ENCODE data around the gene PRR20E. TPM values are rescaled to one million over a fixed set of nuclear protein-coding genes. Genes with fewer than 3 reads are reported as not detected.
"Not testable (repeated sequence)": the region's sequence is repeated elsewhere in the genome, so short reads cannot be mapped to it uniquely, and the experiment has no call there.

The PRR20E gene
- not detected in 2 replicates for total RNA-seq

GRCh38 chr13:57166897-57167296 is at the start of gene PRR20E:
PRR20E (plus strand) TSS chr13:57167197; CDS start chr13:57167584, 387 bp downstream.
- not testable (repeated sequence) for DNase-seq (ENCODE audit: extremely low read depth, low read depth, low spot score)

- no peak for DNase-seq (ENCODE audit: extremely low read depth, low read depth, low spot score)
Measured at GRCh38 chr13:57123681-57124080, 43.3 kb upstream of the PRR20E start.

- DNase-seq (ENCODE audit: extremely low read depth, low read depth, low spot score) = no peak
Measured at GRCh38 chr13:57128909-57129308, 38.1 kb upstream of the PRR20E start.

- DNase-seq (ENCODE audit: extremely low read depth, low read depth, low spot score) = no peak
Measured at GRCh38 chr13:57136093-57136492, 30.9 kb upstream of the PRR20E start.

GRCh38 chr13:57137585-57137984 is 29.4 kb upstream of the PRR20E start:
- no peak for DNase-seq (ENCODE audit: extremely low read depth, low read depth, low spot score)

GRCh38 chr13:57138988-57139387 is 28.0 kb upstream of the PRR20E start:
- DNase-seq (ENCODE audit: extremely low read depth, low read depth, low spot score) = no peak

GRCh38 chr13:57139781-57140180 is 27.2 kb upstream of the PRR20E start:
- DNase-seq (ENCODE audit: extremely low read depth, low read depth, low spot score) = not testable (repeated sequence)

GRCh38 chr13:57140235-57140968 is 26.6 kb upstream of the PRR20E start, which contains the start of gene PRR20A:
PRR20A (plus strand) TSS chr13:57140918; CDS start chr13:57141305, 387 bp downstream.
- DNase-seq (ENCODE audit: extremely low read depth, low read depth, low spot score) = not testable (repeated sequence)

- not testable (repeated sequence) for DNase-seq (ENCODE audit: extremely low read depth, low read depth, low spot score)
Measured at GRCh38 chr13:57147188-57147587, 19.8 kb upstream of the PRR20E start, which contains the start of gene PRR20B. PRR20B (plus strand) TSS chr13:57147488; CDS start chr13:57147875, 387 bp downstream.

GRCh38 chr13:57148106-57148505 is 18.9 kb upstream of the PRR20E start:
- DNase-seq (ENCODE audit: extremely low read depth, low read depth, low spot score) = not testable (repeated sequence)

- DNase-seq (ENCODE audit: extremely low read depth, low read depth, low spot score) = not testable (repeated sequence)
Measured at GRCh38 chr13:57153761-57154160, 13.2 kb upstream of the PRR20E start, which contains the start of gene PRR20C. PRR20C (plus strand) TSS chr13:57154061; CDS start chr13:57154448, 387 bp downstream.

GRCh38 chr13:57160332-57160731 is 6.7 kb upstream of the PRR20E start, which contains the start of gene PRR20D:
PRR20D (plus strand) TSS chr13:57160632; CDS start chr13:57161019, 387 bp downstream.
- not testable (repeated sequence) for DNase-seq (ENCODE audit: extremely low read depth, low read depth, low spot score)

GRCh38 chr13:57191667-57192066 is 24.7 kb downstream of the PRR20E start:
- DNase-seq (ENCODE audit: extremely low read depth, low read depth, low spot score) = no peak

GRCh38 chr13:57212989-57213388 is 46.0 kb downstream of the PRR20E start:
- DNase-seq (ENCODE audit: extremely low read depth, low read depth, low spot score) = no peak

Other genes with a start within 250 kb of the PRR20E start
- gene PRR20A, start 26.3 kb upstream of the PRR20E start, total RNA-seq = not detected in 2 replicates
- not detected in 2 replicates for gene PRR20B, start 19.7 kb upstream of the PRR20E start, total RNA-seq
- not detected in 2 replicates for gene PRR20C, start 13.1 kb upstream of the PRR20E start, total RNA-seq
- not detected in 2 replicates for gene PRR20D, start 6.6 kb upstream of the PRR20E start, total RNA-seq

Measured in glomerular endothelial cell (primary cell).